Measurements from ENCODE around the gene CHTF18. TPM values are rescaled to one million over a fixed set of nuclear protein-coding genes. Genes with fewer than 3 reads are reported as not detected.

CHTF18 gene
- polyA plus RNA-seq, 3 donors, result 16.0 to 21.1 (median 16.5) TPM

DNA sequence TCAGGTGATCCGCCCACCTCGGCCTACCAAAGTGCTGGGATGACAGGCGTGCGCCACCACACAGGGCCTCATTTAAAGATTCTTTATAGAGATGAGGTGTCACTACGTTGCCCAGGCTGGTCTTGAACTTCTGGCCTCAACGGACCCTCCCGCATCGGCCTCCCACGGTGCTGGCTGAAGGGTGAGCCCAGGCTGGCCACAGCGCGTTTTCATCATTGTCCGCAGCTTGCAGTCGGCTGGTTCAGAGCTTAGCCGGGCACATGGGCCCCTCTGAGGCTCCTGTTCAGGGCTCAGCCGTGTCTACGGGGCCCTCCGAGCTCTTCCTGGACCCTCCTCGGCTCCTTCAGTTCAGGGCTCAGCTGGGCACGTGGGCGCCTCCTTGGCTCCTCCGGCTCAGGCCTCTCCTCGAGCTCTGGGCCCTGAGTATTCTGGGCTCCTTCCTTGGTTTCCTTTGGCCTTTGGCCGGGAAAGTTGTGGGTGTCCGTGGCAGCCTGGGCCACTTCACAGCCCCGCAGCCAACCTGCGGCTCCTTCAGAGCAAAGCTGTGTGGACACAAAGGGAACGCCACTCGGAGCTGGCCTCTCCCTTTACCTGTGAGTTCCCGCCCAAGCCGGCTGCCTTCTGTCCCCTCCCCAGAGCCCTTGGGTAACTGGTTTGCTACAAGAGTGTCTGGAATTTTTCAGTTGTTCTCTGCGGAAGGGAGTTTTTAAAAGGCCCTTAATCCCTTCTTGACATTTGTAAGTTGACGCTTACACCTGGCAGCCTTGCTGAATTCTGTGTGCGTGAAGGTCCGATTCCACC is 29.1 kb upstream of the CHTF18 start:
- no peak for DNase-seq (ENCODE audit: low read depth in 3 of 3, low spot score in 2 of 3)

- no peak for DNase-seq (ENCODE audit: low read depth in 3 of 3, low spot score in 2 of 3)
Observed at GRCh38 chr16:760065-760464, 28.4 kb upstream of the CHTF18 start.

DNA sequence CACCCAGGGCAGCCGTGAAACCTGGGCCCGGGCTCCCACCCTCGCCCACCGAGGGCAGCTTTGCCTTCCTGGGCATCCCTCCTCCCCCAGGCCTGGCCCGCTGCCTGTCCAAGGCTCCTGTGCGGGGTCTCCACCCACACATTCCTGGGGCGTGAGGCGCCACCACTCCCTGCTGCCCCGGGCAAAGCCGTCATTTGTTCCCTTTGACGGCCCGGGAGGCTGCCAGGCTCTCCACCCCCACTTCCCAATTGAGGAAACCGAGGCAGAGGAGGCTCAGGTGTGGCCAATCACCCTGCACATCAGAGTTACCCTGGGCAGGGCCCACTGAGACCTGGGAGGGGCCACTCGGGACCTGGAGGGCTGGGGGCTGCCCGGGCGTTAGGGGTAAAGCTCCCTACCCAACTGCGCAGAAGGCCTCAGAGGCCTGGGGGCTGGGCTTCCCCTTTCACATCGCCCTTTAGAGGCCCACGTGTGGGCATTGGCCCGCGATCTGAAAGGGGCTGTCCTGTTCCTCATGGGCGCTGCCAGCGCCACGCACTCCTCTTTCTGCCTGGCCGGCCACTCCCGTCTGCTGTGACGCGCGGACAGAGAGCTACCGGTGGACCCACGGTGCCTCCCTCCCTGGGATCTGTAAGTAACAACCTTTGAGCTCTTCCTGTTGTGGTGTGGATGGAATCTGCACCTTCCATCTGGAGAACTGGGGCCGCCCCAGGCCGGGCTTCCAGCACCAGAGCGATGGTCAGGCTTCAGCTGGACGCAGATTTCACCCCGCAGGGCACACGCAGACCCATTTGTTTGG is 27.7 kb upstream of the CHTF18 start, which contains the start of gene MSLN:
MSLN (plus strand) TSS at position 190 of the 799 bp plus-strand sequence. CDS start 1,947 bp downstream, outside the sequence.
- DNase-seq (ENCODE audit: low read depth in 3 of 3, low spot score in 2 of 3), result no peak

- no peak for DNase-seq (ENCODE audit: low read depth in 3 of 3, low spot score in 2 of 3)
Observed at GRCh38 chr16:761625-762513, 26.6 kb upstream of the CHTF18 start.

GRCh38 chr16:762595-763268 is 25.7 kb upstream of the CHTF18 start:
- no peak for DNase-seq (ENCODE audit: low read depth in 3 of 3, low spot score in 2 of 3)

DNA sequence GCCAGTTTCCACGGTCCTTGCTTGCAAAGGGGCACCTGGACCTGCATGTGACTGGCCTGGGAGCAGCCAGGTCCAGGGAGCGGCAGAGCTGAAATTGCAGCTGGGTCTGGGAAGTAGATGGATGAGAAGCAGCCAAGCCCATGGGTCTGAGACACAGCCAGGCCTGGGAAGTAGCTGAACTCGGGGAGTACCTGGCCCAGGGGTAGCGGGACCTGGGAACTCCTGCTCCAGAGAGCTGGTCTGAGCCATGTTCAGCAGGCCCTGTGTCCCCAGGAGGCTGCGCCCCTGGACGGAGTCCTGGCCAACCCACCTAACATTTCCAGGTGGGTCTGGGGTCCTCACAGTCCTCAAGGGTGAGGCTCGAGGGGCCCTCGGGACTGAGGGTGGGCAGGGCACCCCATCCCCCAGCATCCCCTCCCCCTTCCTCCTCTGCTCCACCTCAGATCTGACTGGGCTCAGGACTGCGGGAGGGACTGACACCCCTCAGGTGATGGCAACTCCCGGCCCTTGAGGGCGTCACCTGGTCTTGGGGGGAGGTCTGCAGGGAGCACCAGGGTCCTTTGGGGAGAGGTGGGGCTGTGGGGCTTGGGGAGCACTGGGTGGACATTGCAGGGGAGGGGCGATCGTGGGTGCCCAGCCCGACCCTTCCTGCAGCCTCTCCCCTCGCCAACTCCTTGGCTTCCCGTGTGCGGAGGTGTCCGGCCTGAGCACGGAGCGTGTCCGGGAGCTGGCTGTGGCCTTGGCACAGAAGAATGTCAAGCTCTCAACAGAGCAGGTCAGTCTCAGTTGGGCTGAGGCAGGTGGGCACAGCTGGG is 24.8 kb upstream of the CHTF18 start:
- no peak for DNase-seq (ENCODE audit: low read depth in 3 of 3, low spot score in 2 of 3)

- DNase-seq (ENCODE audit: low read depth in 3 of 3, low spot score in 2 of 3), result no peak
Observed at GRCh38 chr16:764184-764750, 24.2 kb upstream of the CHTF18 start.

- no peak for DNase-seq (ENCODE audit: low read depth in 3 of 3, low spot score in 2 of 3)
Observed at GRCh38 chr16:764848-765487, 23.5 kb upstream of the CHTF18 start.

GRCh38 chr16:765488-765865 is 22.9 kb upstream of the CHTF18 start:
- DNase-seq (ENCODE audit: low read depth in 3 of 3, low spot score in 2 of 3), result no peak

DNA sequence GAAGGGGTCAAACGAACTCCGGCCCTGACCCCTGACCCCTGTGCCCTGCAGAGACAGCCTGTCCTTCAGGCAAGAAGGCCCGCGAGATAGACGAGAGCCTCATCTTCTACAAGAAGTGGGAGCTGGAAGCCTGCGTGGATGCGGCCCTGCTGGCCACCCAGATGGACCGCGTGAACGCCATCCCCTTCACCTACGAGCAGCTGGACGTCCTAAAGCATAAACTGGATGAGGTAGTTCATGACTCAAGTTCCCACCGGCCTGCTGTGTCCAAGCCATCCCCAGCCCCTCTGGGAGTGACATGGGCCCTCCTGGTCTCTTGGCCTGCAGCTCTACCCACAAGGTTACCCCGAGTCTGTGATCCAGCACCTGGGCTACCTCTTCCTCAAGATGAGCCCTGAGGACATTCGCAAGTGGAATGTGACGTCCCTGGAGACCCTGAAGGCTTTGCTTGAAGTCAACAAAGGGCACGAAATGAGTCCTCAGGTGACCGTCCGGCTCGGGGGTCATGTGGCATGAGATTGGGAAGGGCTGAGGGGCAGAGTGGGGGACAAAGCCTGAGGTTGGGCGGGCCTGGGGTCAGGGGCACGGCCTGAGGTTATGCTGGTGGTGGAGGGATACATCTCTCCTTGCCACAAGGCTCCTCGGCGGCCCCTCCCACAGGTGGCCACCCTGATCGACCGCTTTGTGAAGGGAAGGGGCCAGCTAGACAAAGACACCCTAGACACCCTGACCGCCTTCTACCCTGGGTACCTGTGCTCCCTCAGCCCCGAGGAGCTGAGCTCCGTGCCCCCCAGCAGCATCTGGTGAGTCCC is 22.2 kb upstream of the CHTF18 start:
- no peak for DNase-seq (ENCODE audit: low read depth in 3 of 3, low spot score in 2 of 3)

DNA sequence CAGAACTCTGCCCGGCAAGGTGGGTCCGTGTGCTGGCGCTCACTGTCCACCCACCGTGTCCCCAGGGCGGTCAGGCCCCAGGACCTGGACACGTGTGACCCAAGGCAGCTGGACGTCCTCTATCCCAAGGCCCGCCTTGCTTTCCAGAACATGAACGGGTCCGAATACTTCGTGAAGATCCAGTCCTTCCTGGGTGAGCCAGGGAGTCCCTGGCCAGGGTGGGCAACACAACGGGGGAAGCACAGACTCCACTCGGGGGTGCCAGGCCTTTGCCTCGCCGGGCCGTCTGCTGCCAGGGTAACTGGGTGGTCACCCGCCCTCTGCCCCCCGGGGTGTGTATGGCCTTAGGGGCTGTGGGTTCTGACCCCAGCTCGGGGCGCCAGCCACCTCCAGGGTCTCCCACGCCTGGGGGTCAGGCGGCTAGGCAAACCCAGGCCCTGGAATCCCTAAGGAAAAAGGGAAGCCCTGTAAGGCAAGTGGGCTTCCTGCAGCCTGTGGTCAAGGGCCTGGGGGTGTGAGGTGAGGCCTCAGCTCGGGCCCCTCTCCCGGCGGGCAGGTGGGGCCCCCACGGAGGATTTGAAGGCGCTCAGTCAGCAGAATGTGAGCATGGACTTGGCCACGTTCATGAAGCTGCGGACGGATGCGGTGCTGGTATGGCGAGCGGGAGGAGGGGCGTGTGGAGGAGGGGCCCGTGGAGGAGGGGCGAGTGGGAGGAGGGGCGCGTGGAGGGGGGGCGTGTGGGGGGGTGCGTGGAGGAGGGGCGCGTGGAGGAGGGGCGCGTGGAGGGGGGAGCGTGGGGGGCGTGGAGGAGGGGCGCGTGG is 21.4 kb upstream of the CHTF18 start:
- no peak for DNase-seq (ENCODE audit: low read depth in 3 of 3, low spot score in 2 of 3)

- DNase-seq (ENCODE audit: low read depth in 3 of 3, low spot score in 2 of 3), result no peak
Observed at GRCh38 chr16:767743-768235, 20.6 kb upstream of the CHTF18 start.

GRCh38 chr16:768428-768827 is 20.0 kb upstream of the CHTF18 start:
- DNase-seq (ENCODE audit: low read depth in 3 of 3, low spot score in 2 of 3), result no peak

DNA sequence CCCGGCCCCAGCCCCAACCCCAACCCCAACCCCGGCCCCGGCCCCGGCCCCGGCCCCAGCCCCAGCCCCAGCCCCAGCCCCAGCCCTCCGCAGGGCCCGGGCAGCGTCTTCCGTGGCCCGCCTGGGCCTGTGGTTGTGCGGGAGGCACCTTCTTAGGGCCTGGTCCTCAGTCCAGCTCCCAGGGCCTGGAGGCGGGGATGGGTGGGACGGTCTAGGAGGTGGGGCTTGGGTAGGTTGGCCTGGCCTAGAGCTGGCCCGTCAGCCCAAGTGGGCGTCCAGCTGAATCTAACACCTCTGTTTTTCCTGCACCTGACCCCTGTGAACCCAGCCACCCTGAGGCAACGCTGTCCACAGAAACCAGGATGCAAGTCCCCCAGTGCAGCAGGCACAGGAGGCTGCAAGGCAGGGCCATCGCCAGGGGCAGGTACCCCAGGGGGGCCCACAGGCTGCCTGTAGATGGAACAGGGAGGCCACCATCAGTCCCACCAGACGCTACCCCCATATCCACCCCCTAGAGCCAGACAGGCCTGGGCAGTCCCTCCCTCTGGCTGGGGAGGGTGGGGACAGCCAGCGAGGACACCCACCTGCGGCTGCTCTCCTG is 19.1 kb upstream of the CHTF18 start:
- no peak for DNase-seq (ENCODE audit: low read depth in 3 of 3, low spot score in 2 of 3)

DNA sequence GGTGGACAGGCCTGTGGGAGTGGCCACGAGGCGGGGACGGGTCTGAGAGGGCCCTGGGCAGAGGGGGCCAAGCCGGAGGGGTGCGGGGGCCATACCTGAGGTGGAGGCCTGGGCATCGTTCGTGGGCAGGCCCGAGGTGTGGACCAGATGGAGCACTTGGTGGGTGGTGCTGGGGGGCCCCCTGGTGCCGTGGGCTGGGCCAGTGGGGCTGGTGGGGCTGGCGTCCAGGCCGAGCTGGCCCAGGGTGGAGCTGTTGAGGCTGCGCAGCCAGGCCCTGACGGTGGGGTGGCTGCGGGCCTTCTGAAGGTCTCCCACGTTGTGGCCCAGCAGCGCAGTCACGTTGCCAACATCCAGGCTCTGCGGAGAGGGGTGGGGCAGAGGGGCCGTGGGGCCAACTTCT is 18.5 kb upstream of the CHTF18 start:
- DNase-seq (ENCODE audit: low read depth in 3 of 3, low spot score in 2 of 3), result no peak

GRCh38 chr16:770411-770810 is 18.0 kb upstream of the CHTF18 start:
- no peak for DNase-seq (ENCODE audit: low read depth in 3 of 3, low spot score in 2 of 3)

All from right renal cortex interstitium (tissue), 3 donors.